ENCODE results near the gene DUSP5. TPM values are rescaled to one million over a fixed set of nuclear protein-coding genes. Genes with fewer than 3 reads are reported as not detected.
"Not testable (repeated sequence)": the region's sequence is repeated elsewhere in the genome, so short reads cannot be mapped to it uniquely, and the experiment has no call there.

Gene DUSP5
- total RNA-seq, 1 donor from 2014 or later = 5.2 TPM

- Histone ChIP-seq H3K9me3 (ENCODE audit: control insufficient read depth in 3 of 3, low read length in 3 of 3) (no peaks in the 10 kb centered on the region), H3K27ac (ENCODE audit: low read depth, low read length) (no peak overlapping the region), H3K4me3 (ENCODE audit: low read length in 3 of 3) (no peak overlapping the region), H3K9ac (ENCODE audit: low read depth in 1 of 3, low read length in 3 of 3) (no peak overlapping the region), H3K36me3 (ENCODE audit: control insufficient read depth in 3 of 3, insufficient read depth in 3 of 3, low read length in 3 of 3) (no peaks in the 10 kb centered on the region), H3K4me1 (ENCODE audit: control insufficient read depth in 3 of 3, insufficient read depth in 3 of 3, low read length in 3 of 3) (peaks cover 0 to 9% (median 7%) of the 10 kb centered on the region in 3 donors), H3K27me3 (ENCODE audit: control insufficient read depth in 3 of 3, insufficient read depth in 3 of 3, low read length in 3 of 3) (no peaks in the 10 kb centered on the region)
Observed at GRCh38 chr10:110461088-110461487, 36.6 kb upstream of the DUSP5 start.

DNA sequence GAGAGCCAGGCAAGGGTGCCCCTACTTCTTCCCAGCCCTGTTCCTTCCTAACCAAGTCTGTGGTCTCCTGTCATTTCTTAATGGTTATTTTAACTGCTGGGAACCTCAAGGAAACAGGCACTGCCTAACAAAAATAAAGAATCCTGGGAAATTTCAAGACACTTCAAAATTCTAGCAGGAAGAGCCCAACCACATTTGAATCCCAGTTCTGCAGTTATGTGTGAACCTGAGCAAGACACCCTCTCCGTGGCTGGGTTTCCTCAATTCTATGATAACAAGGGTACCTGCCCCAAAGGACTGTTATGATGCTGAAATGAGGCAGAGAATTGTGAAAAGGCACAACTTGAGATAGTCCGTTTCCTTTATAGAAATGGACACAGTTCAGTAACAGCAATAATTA lies 36.2 kb upstream of the DUSP5 start:
- H3K27me3 ChIP-seq (ENCODE audit: control insufficient read depth in 3 of 3, insufficient read depth in 3 of 3, low read length in 3 of 3) = no peaks in the 10 kb centered on the region
- peaks cover 0 to 9% (median 7%) of the 10 kb centered on the region in 3 donors for H3K4me1 ChIP-seq (ENCODE audit: control insufficient read depth in 3 of 3, insufficient read depth in 3 of 3, low read length in 3 of 3)
- no peaks in the 10 kb centered on the region for H3K9me3 ChIP-seq (ENCODE audit: control insufficient read depth in 3 of 3, low read length in 3 of 3)
- no peak overlapping the region for H3K27ac ChIP-seq (ENCODE audit: low read depth, low read length)
- H3K36me3 ChIP-seq (ENCODE audit: control insufficient read depth in 3 of 3, insufficient read depth in 3 of 3, low read length in 3 of 3) = no peaks in the 10 kb centered on the region
- H3K4me3 ChIP-seq (ENCODE audit: low read length in 3 of 3) = no peak overlapping the region
- H3K9ac ChIP-seq (ENCODE audit: low read depth in 1 of 3, low read length in 3 of 3) = no peak overlapping the region

- Histone ChIP-seq H3K4me3 (ENCODE audit: low read length in 3 of 3) (no peak overlapping the region), H3K9me3 (ENCODE audit: control insufficient read depth in 3 of 3, low read length in 3 of 3) (no peaks in the 10 kb centered on the region), H3K27ac (ENCODE audit: low read depth, low read length) (no peak overlapping the region), H3K9ac (ENCODE audit: low read depth in 1 of 3, low read length in 3 of 3) (no peak overlapping the region), H3K36me3 (ENCODE audit: control insufficient read depth in 3 of 3, insufficient read depth in 3 of 3, low read length in 3 of 3) (no peaks in the 10 kb centered on the region), H3K27me3 (ENCODE audit: control insufficient read depth in 3 of 3, insufficient read depth in 3 of 3, low read length in 3 of 3) (no peaks in the 10 kb centered on the region), H3K4me1 (ENCODE audit: control insufficient read depth in 3 of 3, insufficient read depth in 3 of 3, low read length in 3 of 3) (peaks cover 0 to 9% (median 7%) of the 10 kb centered on the region in 3 donors)
Observed at GRCh38 chr10:110462166-110463095, 35.3 kb upstream of the DUSP5 start.

DNA sequence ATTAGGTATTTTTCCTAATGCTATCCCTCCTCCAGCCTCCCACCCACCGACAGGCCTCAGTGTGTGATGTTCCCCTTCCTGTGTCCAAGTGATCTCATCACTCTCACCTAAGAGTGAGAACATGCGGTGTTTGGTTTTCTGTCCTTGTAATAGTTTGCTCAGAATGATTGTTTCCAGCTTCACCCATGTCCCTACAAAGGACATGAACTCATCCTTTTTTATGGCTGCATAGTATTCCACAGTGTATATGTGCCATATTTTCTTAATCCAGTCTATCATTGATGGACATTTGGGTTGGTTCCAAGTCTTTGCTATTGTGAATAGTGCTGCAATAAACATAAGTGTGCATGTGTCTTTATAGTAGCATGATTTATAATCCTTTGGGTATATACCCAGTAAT lies 29.4 kb upstream of the DUSP5 start:
- not testable (repeated sequence) for H3K4me1 ChIP-seq (ENCODE audit: control insufficient read depth in 3 of 3, insufficient read depth in 3 of 3, low read length in 3 of 3); H3K36me3 ChIP-seq (ENCODE audit: control insufficient read depth in 3 of 3, insufficient read depth in 3 of 3, low read length in 3 of 3); H3K4me3 ChIP-seq (ENCODE audit: low read length in 3 of 3); H3K27ac ChIP-seq (ENCODE audit: low read depth, low read length); H3K27me3 ChIP-seq (ENCODE audit: control insufficient read depth in 3 of 3, insufficient read depth in 3 of 3, low read length in 3 of 3); H3K9ac ChIP-seq (ENCODE audit: low read depth in 1 of 3, low read length in 3 of 3); H3K9me3 ChIP-seq (ENCODE audit: control insufficient read depth in 3 of 3, low read length in 3 of 3)

GRCh38 chr10:110470541-110470940 lies 27.2 kb upstream of the DUSP5 start:
- not testable (repeated sequence) for H3K4me3 ChIP-seq (ENCODE audit: low read length in 3 of 3); H3K36me3 ChIP-seq (ENCODE audit: control insufficient read depth in 3 of 3, insufficient read depth in 3 of 3, low read length in 3 of 3); H3K9ac ChIP-seq (ENCODE audit: low read depth in 1 of 3, low read length in 3 of 3); H3K27me3 ChIP-seq (ENCODE audit: control insufficient read depth in 3 of 3, insufficient read depth in 3 of 3, low read length in 3 of 3); H3K27ac ChIP-seq (ENCODE audit: low read depth, low read length); H3K9me3 ChIP-seq (ENCODE audit: control insufficient read depth in 3 of 3, low read length in 3 of 3); H3K4me1 ChIP-seq (ENCODE audit: control insufficient read depth in 3 of 3, insufficient read depth in 3 of 3, low read length in 3 of 3)

- Histone ChIP-seq H3K27me3 (ENCODE audit: control insufficient read depth in 3 of 3, insufficient read depth in 3 of 3, low read length in 3 of 3) (no peaks in the 10 kb centered on the region), H3K4me1 (ENCODE audit: control insufficient read depth in 3 of 3, insufficient read depth in 3 of 3, low read length in 3 of 3) (no peaks in the 10 kb centered on the region), H3K4me3 (ENCODE audit: low read length in 3 of 3) (no peak overlapping the region), H3K36me3 (ENCODE audit: control insufficient read depth in 3 of 3, insufficient read depth in 3 of 3, low read length in 3 of 3) (no peaks in the 10 kb centered on the region), H3K9ac (ENCODE audit: low read depth in 1 of 3, low read length in 3 of 3) (no peak overlapping the region), H3K27ac (ENCODE audit: low read depth, low read length) (no peak overlapping the region), H3K9me3 (ENCODE audit: control insufficient read depth in 3 of 3, low read length in 3 of 3) (no peaks in the 10 kb centered on the region)
Observed at GRCh38 chr10:110471566-110472139, 26.1 kb upstream of the DUSP5 start.

DNA sequence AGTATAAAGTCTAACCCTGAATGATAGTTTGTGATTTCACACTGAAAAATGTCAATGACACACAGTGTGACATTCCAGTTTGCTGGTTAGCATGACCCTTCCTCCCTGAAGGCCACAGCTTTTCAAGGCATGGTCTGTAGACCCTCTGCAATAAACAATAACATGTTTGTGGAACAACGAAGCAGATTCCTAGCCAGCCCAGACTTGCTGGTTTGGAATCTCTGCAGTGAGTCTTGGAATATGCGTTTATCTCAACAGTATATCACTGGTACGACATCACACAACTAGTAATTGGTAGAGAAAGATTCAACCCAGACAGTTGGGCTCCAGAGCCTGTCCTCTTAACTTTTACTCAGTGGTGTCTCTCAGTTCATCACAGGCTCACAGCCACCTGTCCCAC lies 23.7 kb upstream of the DUSP5 start:
- Histone ChIP-seq H3K4me3 (ENCODE audit: low read length in 3 of 3) (no peak overlapping the region), H3K27me3 (ENCODE audit: control insufficient read depth in 3 of 3, insufficient read depth in 3 of 3, low read length in 3 of 3) (no peaks in the 10 kb centered on the region), H3K27ac (ENCODE audit: low read depth, low read length) (no peak overlapping the region), H3K36me3 (ENCODE audit: control insufficient read depth in 3 of 3, insufficient read depth in 3 of 3, low read length in 3 of 3) (no peaks in the 10 kb centered on the region), H3K9ac (ENCODE audit: low read depth in 1 of 3, low read length in 3 of 3) (no peak overlapping the region), H3K9me3 (ENCODE audit: control insufficient read depth in 3 of 3, low read length in 3 of 3) (no peaks in the 10 kb centered on the region), H3K4me1 (ENCODE audit: control insufficient read depth in 3 of 3, insufficient read depth in 3 of 3, low read length in 3 of 3) (no peaks in the 10 kb centered on the region)

DNA sequence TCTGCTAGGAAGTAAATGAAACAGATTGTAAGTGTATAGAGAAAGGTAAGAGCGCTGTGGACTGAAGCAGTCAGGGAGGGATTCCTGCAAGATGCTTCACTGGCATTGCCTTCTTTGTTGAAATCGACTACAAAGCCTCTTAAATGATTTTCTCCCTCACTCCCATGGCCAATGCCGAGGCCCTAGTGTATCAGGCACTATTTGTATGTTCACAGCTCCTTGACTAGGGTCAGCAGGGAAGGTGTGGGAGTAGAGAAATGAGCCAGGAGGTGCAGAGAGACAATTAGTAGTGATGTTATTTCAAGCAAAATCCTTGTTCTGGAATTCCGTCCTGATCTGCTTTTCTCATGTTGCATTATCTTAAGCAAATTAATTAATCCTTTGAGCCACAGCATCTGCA lies 22.9 kb upstream of the DUSP5 start:
- no peak overlapping the region for H3K9ac ChIP-seq (ENCODE audit: low read depth in 1 of 3, low read length in 3 of 3)
- no peak overlapping the region for H3K27ac ChIP-seq (ENCODE audit: low read depth, low read length)
- H3K9me3 ChIP-seq (ENCODE audit: control insufficient read depth in 3 of 3, low read length in 3 of 3) = no peaks in the 10 kb centered on the region
- H3K27me3 ChIP-seq (ENCODE audit: control insufficient read depth in 3 of 3, insufficient read depth in 3 of 3, low read length in 3 of 3) = no peaks in the 10 kb centered on the region
- no peak overlapping the region for H3K4me3 ChIP-seq (ENCODE audit: low read length in 3 of 3)
- H3K4me1 ChIP-seq (ENCODE audit: control insufficient read depth in 3 of 3, insufficient read depth in 3 of 3, low read length in 3 of 3) = no peaks in the 10 kb centered on the region
- H3K36me3 ChIP-seq (ENCODE audit: control insufficient read depth in 3 of 3, insufficient read depth in 3 of 3, low read length in 3 of 3) = no peaks in the 10 kb centered on the region

- no peaks in the 10 kb centered on the region for H3K27me3 ChIP-seq (ENCODE audit: control insufficient read depth in 3 of 3, insufficient read depth in 3 of 3, low read length in 3 of 3)
- H3K9ac ChIP-seq (ENCODE audit: low read depth in 1 of 3, low read length in 3 of 3) = no peak overlapping the region
- no peak overlapping the region for H3K4me3 ChIP-seq (ENCODE audit: low read length in 3 of 3)
- no peaks in the 10 kb centered on the region for H3K4me1 ChIP-seq (ENCODE audit: control insufficient read depth in 3 of 3, insufficient read depth in 3 of 3, low read length in 3 of 3)
- no peak overlapping the region for H3K27ac ChIP-seq (ENCODE audit: low read depth, low read length)
- H3K9me3 ChIP-seq (ENCODE audit: control insufficient read depth in 3 of 3, low read length in 3 of 3) = no peaks in the 10 kb centered on the region
- H3K36me3 ChIP-seq (ENCODE audit: control insufficient read depth in 3 of 3, insufficient read depth in 3 of 3, low read length in 3 of 3) = no peaks in the 10 kb centered on the region
Observed at GRCh38 chr10:110475722-110476515, 21.8 kb upstream of the DUSP5 start.

GRCh38 chr10:110479710-110480109 lies 18.0 kb upstream of the DUSP5 start:
- no peaks in the 10 kb centered on the region for H3K9me3 ChIP-seq (ENCODE audit: control insufficient read depth in 3 of 3, low read length in 3 of 3)
- no peaks in the 10 kb centered on the region for H3K36me3 ChIP-seq (ENCODE audit: control insufficient read depth in 3 of 3, insufficient read depth in 3 of 3, low read length in 3 of 3)
- no peaks in the 10 kb centered on the region for H3K4me1 ChIP-seq (ENCODE audit: control insufficient read depth in 3 of 3, insufficient read depth in 3 of 3, low read length in 3 of 3)
- no peaks in the 10 kb centered on the region for H3K27me3 ChIP-seq (ENCODE audit: control insufficient read depth in 3 of 3, insufficient read depth in 3 of 3, low read length in 3 of 3)
- no peak overlapping the region for H3K27ac ChIP-seq (ENCODE audit: low read depth, low read length)
- no peak overlapping the region for H3K4me3 ChIP-seq (ENCODE audit: low read length in 3 of 3)
- no peak overlapping the region for H3K9ac ChIP-seq (ENCODE audit: low read depth in 1 of 3, low read length in 3 of 3)
